Pancreas (tissue), 10 donors: ENCODE data around the gene GUCD1. TPM values are rescaled to one million over a fixed set of nuclear protein-coding genes. Genes with fewer than 3 reads are reported as not detected.
A peak's percentile ranks its signal among the peaks of the same experiment; 100 is the strongest.
"Not testable (repeated sequence)": the region's sequence is repeated elsewhere in the genome, so short reads cannot be mapped to it uniquely, and the experiment has no call there.

ENCODE experiments used
- ATAC-seq, 4 donors: fragments of 200-7000 bp; cut with Tn5 transposase; one replicate each; pipeline versions ENCODE4 v1.8.0 to v1.9.1; 2020; ENCODE audit warnings: mild to moderate bottlenecking in 4 of 4, moderate library complexity in 4 of 4
- DNase-seq, 6 donors: peaks; one replicate each; pipeline ENCODE4 v3.0.0-alpha.2; 2020
- FAIRE-seq: peaks from 2 replicates; lab custom pipeline; 2012; peaks lifted over from hg19 to GRCh38; lab: Jason Lieb, UNC
- H3K27ac ChIP-seq, 4 donors: fragments of 200-600 bp; sonication (generic); 1 replicate in 3 of 4; 2 replicates in 1 of 4; pipeline versions ENCODE4 v1.5.0 to v1.8.0; 2020
- H3K27me3 ChIP-seq, 4 donors: fragments of 200-600 bp; one replicate each; pipeline ENCODE4 v1.8.0; 2021
- H3K36me3 ChIP-seq, 3 donors: fragments of 200-600 bp; sonication (generic) in 1 of 3; one replicate each; pipeline versions ENCODE4 v1.5.0 to v1.8.0; 2020 to 2021
- H3K4me1 ChIP-seq, 3 donors: fragments of 200-600 bp; one replicate each; pipeline ENCODE4 v1.8.0; 2021
- H3K4me3 ChIP-seq, 4 donors: fragments of 200-600 bp; sonication (generic) in 2 of 4; one replicate each; pipeline versions ENCODE4 v1.5.0 to v1.8.0; 2020 to 2021
- H3K9me3 ChIP-seq, 4 donors: fragments of 200-600 bp; one replicate each; pipeline ENCODE4 v1.8.0; 2021
- WGBS, 2 donors: extraction: QIAGEN DNeasy Blood & Tissue Kit; methylation state at CpG; one replicate each; pipeline ENCODE4 v1.1.7; 2013; 5-methylcytosine and 5-hydroxymethylcytosine counted together
- intact Hi-C, 3 donors: fragments of 100-400 bp; cut with DNase I; formaldehyde crosslinking; loops; one replicate each; pipeline versions ENCODE4 v1.11.1 to v1.14.2; 2022
- polyA plus RNA-seq, 2 donors: library from polyadenylated mRNA; stranded (reverse); fragments of 200-250 nt; gene quantifications; one replicate each; pipeline ENCODE4 v1.2.3, GENCODE V29; 2013
- total RNA-seq, 6 donors: library from RNA; stranded (reverse); fragmentation: NEBNext Ultra II Directional in 4 of 6; extraction: Animal tissue kit (Norgen Biotek cat#: 25700) in 4 of 6; gene quantifications; one replicate each; pipeline versions ENCODE4 v1.2.1 to v1.2.4, GENCODE V29; 2021 to 2023
- TF ChIP-seq, protein P1 (sequence below), 4 donors: fragments of 200-600 bp; sonication (generic) in 3 of 4; IDR thresholded peaks; one replicate each; pipeline versions ENCODE4 v1.5.0 to v1.8.0; 2021; ENCODE audit warnings: antibody characterized with exemption in 4 of 4
- donor health status: healthy with polysubstance abuse.
- donor health status: DM: no; HTN: no; CAD: no; lungs with moderate emphysema.
- donor health status: DM: no; HTN: no; CAD: no.
- donor health status: control.
- donor health status: control.
- donor health status: Bipolar disorder and iron deficiency.
- donor health status: DM: yes; HTN: yes; CAD: no.
- donor health status: DM: no; HTN: no; CAD: no.
- donor health status: DM: no; HTN: no; CAD: no.
- donor health status: DM: yes; HTN: yes; CAD: no.

The GUCD1 gene
- total and polyA plus RNA-seq, 8 donors = 39.9 to 55.2 (median 45.9) TPM

DNA sequence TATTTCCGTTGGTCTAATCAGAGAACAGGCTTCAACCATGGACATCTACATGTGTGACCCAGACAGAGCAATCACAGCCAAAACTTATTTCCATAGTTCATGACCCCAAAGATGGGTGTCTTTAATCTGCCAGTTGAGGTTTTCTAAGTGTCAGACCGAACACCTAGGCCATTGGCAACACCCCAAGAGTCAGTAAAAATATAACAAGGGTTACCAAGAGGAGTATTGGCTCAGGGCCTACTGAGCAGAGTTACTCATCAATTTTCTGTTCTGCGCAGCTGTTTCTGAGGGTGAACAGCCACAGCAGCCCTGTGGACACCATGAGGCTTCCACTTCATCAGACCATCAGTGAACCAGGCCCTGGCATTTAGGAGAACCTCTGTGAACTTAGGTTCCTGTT lies 18.8 kb downstream of the GUCD1 start:
- intact Hi-C loops = no loop called here
- Histone ChIP-seq H3K4me1 (peaks cover 8 to 14% (median 9%) of the 10 kb centered on the region in 3 donors), H3K9me3 (no peaks in the 10 kb centered on the region), H3K27me3 (no peaks in the 10 kb centered on the region), H3K36me3 (peaks cover 0 to 13% (median 4%) of the 10 kb centered on the region in 3 donors), H3K4me3 (no peak overlapping the region), H3K27ac (no peak overlapping the region)
- FAIRE-seq (no peak), DNase-seq (no peak), ATAC-seq (peak in 2 of 4 donors; percentile 23 to 27)
- 30 to 38% methylated on average over 3 of the region's 3 CpGs for WGBS, 2 donors
- TF ChIP-seq, protein P1, sequence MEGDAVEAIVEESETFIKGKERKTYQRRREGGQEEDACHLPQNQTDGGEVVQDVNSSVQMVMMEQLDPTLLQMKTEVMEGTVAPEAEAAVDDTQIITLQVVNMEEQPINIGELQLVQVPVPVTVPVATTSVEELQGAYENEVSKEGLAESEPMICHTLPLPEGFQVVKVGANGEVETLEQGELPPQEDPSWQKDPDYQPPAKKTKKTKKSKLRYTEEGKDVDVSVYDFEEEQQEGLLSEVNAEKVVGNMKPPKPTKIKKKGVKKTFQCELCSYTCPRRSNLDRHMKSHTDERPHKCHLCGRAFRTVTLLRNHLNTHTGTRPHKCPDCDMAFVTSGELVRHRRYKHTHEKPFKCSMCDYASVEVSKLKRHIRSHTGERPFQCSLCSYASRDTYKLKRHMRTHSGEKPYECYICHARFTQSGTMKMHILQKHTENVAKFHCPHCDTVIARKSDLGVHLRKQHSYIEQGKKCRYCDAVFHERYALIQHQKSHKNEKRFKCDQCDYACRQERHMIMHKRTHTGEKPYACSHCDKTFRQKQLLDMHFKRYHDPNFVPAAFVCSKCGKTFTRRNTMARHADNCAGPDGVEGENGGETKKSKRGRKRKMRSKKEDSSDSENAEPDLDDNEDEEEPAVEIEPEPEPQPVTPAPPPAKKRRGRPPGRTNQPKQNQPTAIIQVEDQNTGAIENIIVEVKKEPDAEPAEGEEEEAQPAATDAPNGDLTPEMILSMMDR (IDR thresholded peaks at IDR 0.05) = no peak

DNA sequence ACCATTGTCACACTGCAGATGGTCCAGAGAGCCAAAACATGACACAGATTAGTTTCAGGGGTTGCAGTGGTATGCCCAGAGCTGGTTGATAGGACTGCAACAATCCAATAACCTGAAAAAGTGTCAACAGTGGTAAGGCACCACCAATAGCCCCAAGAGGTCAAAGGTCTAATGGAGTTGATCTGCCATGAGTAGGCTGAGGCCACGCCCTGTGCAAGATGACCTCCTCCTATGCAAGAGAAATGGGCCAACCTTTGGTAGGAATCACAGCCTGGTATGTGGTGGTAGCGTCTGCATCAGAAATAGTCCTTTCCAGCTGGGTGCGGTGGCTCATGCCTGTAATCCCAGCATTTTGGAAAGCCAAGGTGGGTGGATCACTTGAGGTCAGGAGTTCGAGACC lies 19.6 kb downstream of the GUCD1 start:
- Histone ChIP-seq H3K27me3 (no peaks in the 10 kb centered on the region), H3K9me3 (no peaks in the 10 kb centered on the region), H3K27ac (no peak overlapping the region), H3K36me3 (peaks cover 0 to 11% (median 4%) of the 10 kb centered on the region in 3 donors), H3K4me3 (no peak overlapping the region), H3K4me1 (peaks cover 10 to 15% (median 11%) of the 10 kb centered on the region in 3 donors)
- no peak for ATAC-seq
- 98 to 100% methylated on average over 4 of the region's 4 CpGs for WGBS, 2 donors
- FAIRE-seq = no peak
- intact Hi-C loops = no loop called here
- DNase-seq = no peak
- TF ChIP-seq, protein P1 (IDR thresholded peaks at IDR 0.05) = no peak

GRCh38 chr22:24532075-24532474 lies 22.9 kb downstream of the GUCD1 start:
- ATAC-seq = peak; percentile 92 to 95 (median 94)
- intact Hi-C loops = no loop called here
- Histone ChIP-seq H3K27me3 (no peaks in the 10 kb centered on the region), H3K4me3 (no peak overlapping the region), H3K9me3 (no peaks in the 10 kb centered on the region), H3K27ac (peak overlapping the region in 2 of 4 donors; percentile 37 to 43), H3K4me1 (peaks cover 10 to 15% (median 11%) of the 10 kb centered on the region in 3 donors), H3K36me3 (no peaks in the 10 kb centered on the region)
- FAIRE-seq = no peak
- WGBS, 2 donors = 31 to 42% methylated on average over 1 of the region's 1 CpG
- peak in 3 of 6 donors; percentile 34 to 56 (median 47) for DNase-seq
- TF ChIP-seq, protein P1 (IDR thresholded peaks at IDR 0.05) = no peak

- H3K36me3 ChIP-seq, H3K27me3 ChIP-seq, FAIRE-seq, H3K4me3 ChIP-seq, ATAC-seq, DNase-seq, intact Hi-C loops, H3K9me3 ChIP-seq: not testable (repeated sequence)
- H3K4me1 ChIP-seq = peaks cover 10 to 15% (median 11%) of the 10 kb centered on the region in 3 donors
- WGBS, 2 donors = 70 to 71% methylated on average over 3 of the region's 3 CpGs
- peak overlapping the region in 2 of 4 donors; percentile 37 to 43 for H3K27ac ChIP-seq
Observed at GRCh38 chr22:24530968-24531367, 24.0 kb downstream of the GUCD1 start.

GRCh38 chr22:24529898-24530297 lies 25.0 kb downstream of the GUCD1 start:
- Histone ChIP-seq H3K9me3 (no peaks in the 10 kb centered on the region), H3K4me3 (no peak overlapping the region), H3K27ac (no peak overlapping the region), H3K36me3 (no peaks in the 10 kb centered on the region), H3K27me3 (no peaks in the 10 kb centered on the region), H3K4me1 (peaks cover 11 to 15% (median 13%) of the 10 kb centered on the region in 3 donors)
- DNase-seq = no peak
- WGBS, 2 donors = 43 to 55% methylated on average over 2 of the region's 2 CpGs
- FAIRE-seq = no peak
- intact Hi-C loops = loop anchor here in 1 of 3 donors (5.0 kb wide), 1 partner anchor 108 kb away; no protein-coding TSS in a partner anchor
- TF ChIP-seq, protein P1 (IDR thresholded peaks at IDR 0.05) = no peak
- no peak for ATAC-seq
